Measurements from ENCODE around the gene TMEM33.

DNA sequence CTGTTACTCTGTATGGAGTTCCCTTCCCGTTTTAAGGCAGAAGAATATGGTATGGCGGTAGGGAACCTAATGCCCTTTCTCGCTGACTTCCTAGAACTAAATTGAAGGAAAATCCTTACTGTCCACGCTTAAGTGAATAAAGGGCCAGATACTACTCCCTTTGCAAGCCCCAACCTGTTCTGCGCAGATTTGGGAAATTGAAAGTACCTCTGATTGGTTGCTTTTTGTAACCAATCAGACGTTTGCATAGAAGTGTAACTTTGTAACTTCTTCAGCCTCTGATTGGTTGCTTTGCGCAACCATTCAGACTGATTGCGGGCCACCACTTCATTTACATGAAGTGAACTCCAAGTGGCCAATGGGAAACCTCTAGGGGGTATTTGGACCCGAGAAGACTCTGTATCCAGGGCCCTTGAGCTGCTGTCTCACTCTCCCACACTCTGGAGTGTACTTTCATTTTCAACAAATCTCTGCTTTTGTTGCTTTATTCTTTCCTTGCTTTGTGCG, 1.2 kb upstream of the TMEM33 start:
- TF ChIP-seq, protein P1, sequence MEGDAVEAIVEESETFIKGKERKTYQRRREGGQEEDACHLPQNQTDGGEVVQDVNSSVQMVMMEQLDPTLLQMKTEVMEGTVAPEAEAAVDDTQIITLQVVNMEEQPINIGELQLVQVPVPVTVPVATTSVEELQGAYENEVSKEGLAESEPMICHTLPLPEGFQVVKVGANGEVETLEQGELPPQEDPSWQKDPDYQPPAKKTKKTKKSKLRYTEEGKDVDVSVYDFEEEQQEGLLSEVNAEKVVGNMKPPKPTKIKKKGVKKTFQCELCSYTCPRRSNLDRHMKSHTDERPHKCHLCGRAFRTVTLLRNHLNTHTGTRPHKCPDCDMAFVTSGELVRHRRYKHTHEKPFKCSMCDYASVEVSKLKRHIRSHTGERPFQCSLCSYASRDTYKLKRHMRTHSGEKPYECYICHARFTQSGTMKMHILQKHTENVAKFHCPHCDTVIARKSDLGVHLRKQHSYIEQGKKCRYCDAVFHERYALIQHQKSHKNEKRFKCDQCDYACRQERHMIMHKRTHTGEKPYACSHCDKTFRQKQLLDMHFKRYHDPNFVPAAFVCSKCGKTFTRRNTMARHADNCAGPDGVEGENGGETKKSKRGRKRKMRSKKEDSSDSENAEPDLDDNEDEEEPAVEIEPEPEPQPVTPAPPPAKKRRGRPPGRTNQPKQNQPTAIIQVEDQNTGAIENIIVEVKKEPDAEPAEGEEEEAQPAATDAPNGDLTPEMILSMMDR (IDR thresholded peaks at IDR 0.05) = no peak
- no peak for TF ChIP-seq POLR2A (IDR thresholded peaks at IDR 0.05)

Measured in vagina (tissue), 2 donors.